Inflammatory macrophage treated with lipopolysaccharide for 1 hour (primary cell): ENCODE results near the gene ISCU.

Experiments used
- DNase-seq, 2 donors: peaks; one replicate each; pipeline ENCODE4 v3.0.0-alpha.2; 2020 to 2022

Gene ISCU

GRCh38 chr12:108591267-108591980, 29.0 kb downstream of the ISCU start:
- DNase-seq = no peak

- DNase-seq = no peak
Observed at GRCh38 chr12:108592033-108592909, 29.9 kb downstream of the ISCU start.

GRCh38 chr12:108594323-108594903, 32.0 kb downstream of the ISCU start:
- DNase-seq = no peak

- no peak for DNase-seq
Observed at GRCh38 chr12:108594960-108595710, 32.7 kb downstream of the ISCU start.

GRCh38 chr12:108595711-108596647, 33.6 kb downstream of the ISCU start:
- DNase-seq = no peak

GRCh38 chr12:108596854-108597558, 34.6 kb downstream of the ISCU start:
- DNase-seq = no peak

- DNase-seq = no peak
Observed at GRCh38 chr12:108597559-108598471, 35.4 kb downstream of the ISCU start, which contains the start of gene TMEM119. TSS of gene TMEM119 (minus strand) at chr12:108598084. CDS start at chr12:108592383, 5,701 bp downstream.

GRCh38 chr12:108598553-108599250, 36.3 kb downstream of the ISCU start:
- DNase-seq = no peak

GRCh38 chr12:108599541-108599940, 37.1 kb downstream of the ISCU start:
- no peak for DNase-seq

GRCh38 chr12:108599948-108600701, 37.7 kb downstream of the ISCU start:
- DNase-seq = no peak

- no peak for DNase-seq
Observed at GRCh38 chr12:108600702-108601007, 38.3 kb downstream of the ISCU start.

- DNase-seq = no peak
Observed at GRCh38 chr12:108602209-108602705, 39.9 kb downstream of the ISCU start.

- no peak for DNase-seq
Observed at GRCh38 chr12:108602976-108603704, 40.7 kb downstream of the ISCU start.

GRCh38 chr12:108603743-108604142, 41.3 kb downstream of the ISCU start:
- DNase-seq = no peak

GRCh38 chr12:108604208-108604941, 42.0 kb downstream of the ISCU start:
- no peak for DNase-seq

GRCh38 chr12:108605000-108605689, 42.7 kb downstream of the ISCU start:
- no peak for DNase-seq
